HepG2 (cell line): ENCODE results near the gene DLX4. TPM values are rescaled to one million over a fixed set of nuclear protein-coding genes. Genes with fewer than 3 reads are reported as not detected.

Experiments
- ASH2L ChIP-seq: fragments of 300-600, 200-600 bp; sonication (generic); IDR thresholded peaks from 2 replicates; pipeline ENCODE4 v1.7.0; 2017; ENCODE audit warnings: low read depth, mild to moderate bottlenecking, moderate library complexity, mixed read lengths, low read length; ENCODE audit not compliant: insufficient read length
- CREB1 ChIP-seq, 2 experiments: fragments of 450-650 bp in 1 of 2; IDR thresholded peaks; 2 replicates each; pipeline ENCODE4 v1.6.1; 2016 to 2017; ENCODE audit warnings: control low read depth in 1 of 2, mild to moderate bottlenecking in 1 of 2, missing compliant biosample characterization in 1 of 2, missing genetic modification characterization in 1 of 2
- GABPB1 ChIP-seq: IDR thresholded peaks from 2 replicates; pipeline ENCODE4 v1.6.1; 2016; ENCODE audit warnings: mild to moderate bottlenecking, missing genetic modification reagents, moderate library complexity, missing compliant biosample characterization
- NFE2L2 ChIP-seq: fragments of 150-350 bp; IDR thresholded peaks from 2 replicates; pipeline ENCODE4 v1.6.1; 2014; ENCODE audit warnings: low read length
- PCBP1 ChIP-seq: fragments of 200-400 bp; formaldehyde crosslinking; IDR thresholded peaks from 2 replicates; pipeline ENCODE4 v1.6.1; 2017; ENCODE audit warnings: mild to moderate bottlenecking, low read depth, low read length, borderline replicate concordance
- RBAK ChIP-seq: sonication (generic); formaldehyde crosslinking; IDR thresholded peaks from 2 replicates; pipeline ENCODE4 v1.5.1; 2020; ENCODE audit warnings: mild to moderate bottlenecking, missing genetic modification reagents
- RBM39 ChIP-seq: fragments of 200-400 bp; formaldehyde crosslinking; IDR thresholded peaks from one replicate; pipeline ENCODE4 v1.6.1; 2018; ENCODE audit warnings: antibody characterized with exemption, mild to moderate bottlenecking, low read depth, low read length; ENCODE audit not compliant: poor library complexity, severe bottlenecking
- ZMYM3 ChIP-seq: sonication (generic); formaldehyde crosslinking; IDR thresholded peaks from 2 replicates; pipeline ENCODE4 v1.5.1; 2020; ENCODE audit warnings: mild to moderate bottlenecking, missing genetic modification reagents
- ZNF570 ChIP-seq: sonication (generic); formaldehyde crosslinking; IDR thresholded peaks from 2 replicates; pipeline ENCODE4 v1.4.0; 2020; ENCODE audit warnings: mild to moderate bottlenecking, missing genetic modification reagents, borderline replicate concordance
- ZNF605 ChIP-seq: sonication (generic); formaldehyde crosslinking; IDR thresholded peaks from 2 replicates; pipeline ENCODE4 v1.8.0; 2022; ENCODE audit warnings: mild to moderate bottlenecking, missing genetic modification reagents
- ZNF883 ChIP-seq: sonication (generic); formaldehyde crosslinking; IDR thresholded peaks from 2 replicates; pipeline ENCODE4 v1.5.1; 2020; ENCODE audit warnings: mild to moderate bottlenecking, missing genetic modification reagents; ENCODE audit errors: not compliant biosample characterization
- polyA plus RNA-seq, 8 experiments: library from polyadenylated mRNA; depleted of rRNA in 3 of 8; stranded (reverse) in 7 of 8; unstranded in 1 of 8; fragments of >200 nt; fragmentation: Illumina TruSeq in 4 of 8; extraction: Trizol in 4 of 8; gene quantifications; 2 replicates each; pipeline versions ENCODE4 v1.2.1 to v1.2.3, GENCODE V29; 2011 to 2016; ENCODE audit warnings: low read depth in 4 of 8, missing spikeins in 1 of 8, mixed read lengths in 1 of 8; ENCODE audit not compliant: insufficient read depth in 1 of 8
- total RNA-seq, 5 experiments: library from RNA; depleted of rRNA; stranded (reverse); fragments of >200 nt; fragmentation: Illumina TruSeq; extraction: Trizol; gene quantifications; 2 replicates each; pipeline ENCODE4 v1.2.3, GENCODE V29; 2016; ENCODE audit warnings: low read depth in 1 of 5
- TF ChIP-seq, protein P1 (sequence below): fragments of 450-650 bp; IDR thresholded peaks from 2 replicates; pipeline ENCODE4 v1.6.1; 2017; ENCODE audit warnings: mild to moderate bottlenecking
- TF ChIP-seq, protein P2 (sequence below): sonication (generic); formaldehyde crosslinking; IDR thresholded peaks from 2 replicates; pipeline ENCODE4 v1.8.0; 2022; ENCODE audit warnings: low read depth, missing genetic modification reagents
- TF ChIP-seq, protein P3 (sequence below): sonication (generic); formaldehyde crosslinking; IDR thresholded peaks from 2 replicates; pipeline ENCODE4 v1.8.1; 2023; ENCODE audit warnings: mild to moderate bottlenecking, inconsistent platforms, moderate library complexity, missing genetic modification reagents, borderline replicate concordance
- TF ChIP-seq, protein P4 (sequence below): sonication (generic); formaldehyde crosslinking; IDR thresholded peaks from 2 replicates; pipeline ENCODE4 v1.4.0; 2020; ENCODE audit warnings: missing genetic modification reagents
- TF ChIP-seq, protein P5 (sequence below): sonication (generic); formaldehyde crosslinking; conservative IDR thresholded peaks from 2 replicates; pipeline ENCODE4 v1.8.1; 2023; ENCODE audit warnings: missing genetic modification reagents
- TF ChIP-seq, protein P6 (sequence below): sonication (generic); formaldehyde crosslinking; IDR thresholded peaks from 2 replicates; pipeline ENCODE4 v1.4.0; 2020; ENCODE audit warnings: missing genetic modification reagents

Gene DLX4
- total and polyA plus RNA-seq, 2 of the 13 experiments (the other 11 are each of a cell fraction or from before 2014, with no cell fraction given): 0.55 to 2.3 TPM

DNA sequence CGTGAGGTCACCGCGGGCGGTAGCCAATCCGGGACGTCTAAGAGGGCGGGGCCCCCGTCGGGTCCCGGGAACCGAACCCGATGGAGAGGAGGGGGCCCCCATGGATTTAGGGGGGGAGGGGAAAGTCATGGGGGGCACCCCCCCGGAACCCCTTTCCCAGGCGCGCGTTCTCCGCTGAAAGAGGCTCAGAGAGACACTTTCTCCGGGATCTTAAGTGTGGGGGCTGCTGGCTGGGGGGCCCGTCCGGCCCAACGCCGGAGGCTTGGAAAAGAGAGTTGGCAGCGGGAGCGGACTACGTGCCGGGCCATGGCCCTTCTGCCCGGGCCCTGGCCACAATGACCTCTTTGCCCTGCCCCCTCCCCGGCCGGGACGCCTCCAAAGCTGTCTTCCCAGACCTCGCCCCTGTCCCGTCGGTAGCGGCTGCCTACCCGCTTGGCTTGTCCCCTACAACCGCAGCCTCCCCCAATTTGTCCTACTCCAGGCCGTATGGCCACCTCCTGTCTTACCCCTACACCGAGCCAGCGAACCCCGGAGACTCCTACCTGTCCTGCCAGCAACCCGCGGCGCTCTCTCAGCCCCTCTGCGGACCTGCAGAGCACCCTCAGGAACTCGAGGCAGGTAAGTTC, at the start of gene DLX4 (continued):
- TF ChIP-seq, protein P1, sequence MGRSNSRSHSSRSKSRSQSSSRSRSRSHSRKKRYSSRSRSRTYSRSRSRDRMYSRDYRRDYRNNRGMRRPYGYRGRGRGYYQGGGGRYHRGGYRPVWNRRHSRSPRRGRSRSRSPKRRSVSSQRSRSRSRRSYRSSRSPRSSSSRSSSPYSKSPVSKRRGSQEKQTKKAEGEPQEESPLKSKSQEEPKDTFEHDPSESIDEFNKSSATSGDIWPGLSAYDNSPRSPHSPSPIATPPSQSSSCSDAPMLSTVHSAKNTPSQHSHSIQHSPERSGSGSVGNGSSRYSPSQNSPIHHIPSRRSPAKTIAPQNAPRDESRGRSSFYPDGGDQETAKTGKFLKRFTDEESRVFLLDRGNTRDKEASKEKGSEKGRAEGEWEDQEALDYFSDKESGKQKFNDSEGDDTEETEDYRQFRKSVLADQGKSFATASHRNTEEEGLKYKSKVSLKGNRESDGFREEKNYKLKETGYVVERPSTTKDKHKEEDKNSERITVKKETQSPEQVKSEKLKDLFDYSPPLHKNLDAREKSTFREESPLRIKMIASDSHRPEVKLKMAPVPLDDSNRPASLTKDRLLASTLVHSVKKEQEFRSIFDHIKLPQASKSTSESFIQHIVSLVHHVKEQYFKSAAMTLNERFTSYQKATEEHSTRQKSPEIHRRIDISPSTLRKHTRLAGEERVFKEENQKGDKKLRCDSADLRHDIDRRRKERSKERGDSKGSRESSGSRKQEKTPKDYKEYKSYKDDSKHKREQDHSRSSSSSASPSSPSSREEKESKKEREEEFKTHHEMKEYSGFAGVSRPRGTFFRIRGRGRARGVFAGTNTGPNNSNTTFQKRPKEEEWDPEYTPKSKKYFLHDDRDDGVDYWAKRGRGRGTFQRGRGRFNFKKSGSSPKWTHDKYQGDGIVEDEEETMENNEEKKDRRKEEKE: no peak
- peak; percentile 33; the same call in 1 of the 2 replicates for TF ChIP-seq ZNF605 (CRISPR knock-in tag)
- 0 out of 2 replicates have a peak, but pooled peaks have one; percentile 6 for TF ChIP-seq GABPB1 (CRISPR knock-in tag)
- TF ChIP-seq, protein P2, sequence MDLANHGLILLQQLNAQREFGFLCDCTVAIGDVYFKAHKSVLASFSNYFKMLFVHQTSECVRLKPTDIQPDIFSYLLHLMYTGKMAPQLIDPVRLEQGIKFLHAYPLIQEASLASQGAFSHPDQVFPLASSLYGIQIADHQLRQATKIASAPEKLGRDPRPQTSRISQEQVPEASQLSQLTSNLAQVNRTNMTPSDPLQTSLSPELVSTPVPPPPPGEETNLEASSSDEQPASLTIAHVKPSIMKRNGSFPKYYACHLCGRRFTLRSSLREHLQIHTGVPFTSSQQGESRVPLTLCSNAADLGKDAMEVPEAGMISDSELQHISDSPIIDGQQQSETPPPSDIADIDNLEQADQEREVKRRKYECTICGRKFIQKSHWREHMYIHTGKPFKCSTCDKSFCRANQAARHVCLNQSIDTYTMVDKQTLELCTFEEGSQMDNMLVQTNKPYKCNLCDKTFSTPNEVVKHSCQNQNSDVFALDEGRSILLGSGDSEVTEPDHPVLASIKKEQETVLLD: no peak
- TF ChIP-seq, protein P3, sequence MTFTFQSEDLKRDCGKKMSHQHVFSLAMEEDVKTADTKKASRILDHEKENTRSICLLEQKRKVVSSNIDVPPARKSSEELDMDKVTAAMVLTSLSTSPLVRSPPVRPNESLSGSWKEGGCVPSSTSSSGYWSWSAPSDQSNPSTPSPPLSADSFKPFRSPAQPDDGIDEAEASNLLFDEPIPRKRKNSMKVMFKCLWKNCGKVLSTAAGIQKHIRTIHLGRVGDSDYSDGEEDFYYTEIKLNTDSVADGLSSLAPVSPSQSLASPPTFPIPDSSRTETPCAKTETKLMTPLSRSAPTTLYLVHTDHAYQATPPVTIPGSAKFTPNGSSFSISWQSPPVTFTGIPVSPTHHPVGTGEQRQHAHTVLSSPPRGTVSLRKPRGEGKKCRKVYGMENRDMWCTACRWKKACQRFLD (CRISPR knock-in tag): 0 out of 2 replicates have a peak, but pooled peaks have one; percentile 42
- TF ChIP-seq CREB1 (IDR thresholded peaks at IDR 0.05): no peak
- peak; percentile 49; the same call in 1 of the 2 replicates for TF ChIP-seq CREB1 (CRISPR knock-in tag; IDR thresholded peaks at IDR 0.05)
- TF ChIP-seq RBAK: 0 out of 2 replicates have a peak, but pooled peaks have one; percentile 0
- peak; percentile 39 for TF ChIP-seq RBM39
- no peak for TF ChIP-seq ZMYM3 (CRISPR knock-in tag)
- 0 out of 2 replicates have a peak, but pooled peaks have one; percentile 16 for TF ChIP-seq PCBP1
- TF ChIP-seq, protein P4, sequence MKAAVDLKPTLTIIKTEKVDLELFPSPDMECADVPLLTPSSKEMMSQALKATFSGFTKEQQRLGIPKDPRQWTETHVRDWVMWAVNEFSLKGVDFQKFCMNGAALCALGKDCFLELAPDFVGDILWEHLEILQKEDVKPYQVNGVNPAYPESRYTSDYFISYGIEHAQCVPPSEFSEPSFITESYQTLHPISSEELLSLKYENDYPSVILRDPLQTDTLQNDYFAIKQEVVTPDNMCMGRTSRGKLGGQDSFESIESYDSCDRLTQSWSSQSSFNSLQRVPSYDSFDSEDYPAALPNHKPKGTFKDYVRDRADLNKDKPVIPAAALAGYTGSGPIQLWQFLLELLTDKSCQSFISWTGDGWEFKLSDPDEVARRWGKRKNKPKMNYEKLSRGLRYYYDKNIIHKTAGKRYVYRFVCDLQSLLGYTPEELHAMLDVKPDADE: no peak
- TF ChIP-seq ZNF570 (CRISPR knock-in tag): 0 out of 2 replicates have a peak, but pooled peaks have one; percentile 25
- TF ChIP-seq ASH2L: peak; percentile 4
- TF ChIP-seq, protein P5, sequence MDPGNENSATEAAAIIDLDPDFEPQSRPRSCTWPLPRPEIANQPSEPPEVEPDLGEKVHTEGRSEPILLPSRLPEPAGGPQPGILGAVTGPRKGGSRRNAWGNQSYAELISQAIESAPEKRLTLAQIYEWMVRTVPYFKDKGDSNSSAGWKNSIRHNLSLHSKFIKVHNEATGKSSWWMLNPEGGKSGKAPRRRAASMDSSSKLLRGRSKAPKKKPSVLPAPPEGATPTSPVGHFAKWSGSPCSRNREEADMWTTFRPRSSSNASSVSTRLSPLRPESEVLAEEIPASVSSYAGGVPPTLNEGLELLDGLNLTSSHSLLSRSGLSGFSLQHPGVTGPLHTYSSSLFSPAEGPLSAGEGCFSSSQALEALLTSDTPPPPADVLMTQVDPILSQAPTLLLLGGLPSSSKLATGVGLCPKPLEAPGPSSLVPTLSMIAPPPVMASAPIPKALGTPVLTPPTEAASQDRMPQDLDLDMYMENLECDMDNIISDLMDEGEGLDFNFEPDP (CRISPR knock-in tag): peak; percentile 89; the same call in 1 of the 2 replicates
- no peak for TF ChIP-seq NFE2L2
- peak; percentile 31 for TF ChIP-seq ZNF883 (CRISPR knock-in tag)
- TF ChIP-seq, protein P6, sequence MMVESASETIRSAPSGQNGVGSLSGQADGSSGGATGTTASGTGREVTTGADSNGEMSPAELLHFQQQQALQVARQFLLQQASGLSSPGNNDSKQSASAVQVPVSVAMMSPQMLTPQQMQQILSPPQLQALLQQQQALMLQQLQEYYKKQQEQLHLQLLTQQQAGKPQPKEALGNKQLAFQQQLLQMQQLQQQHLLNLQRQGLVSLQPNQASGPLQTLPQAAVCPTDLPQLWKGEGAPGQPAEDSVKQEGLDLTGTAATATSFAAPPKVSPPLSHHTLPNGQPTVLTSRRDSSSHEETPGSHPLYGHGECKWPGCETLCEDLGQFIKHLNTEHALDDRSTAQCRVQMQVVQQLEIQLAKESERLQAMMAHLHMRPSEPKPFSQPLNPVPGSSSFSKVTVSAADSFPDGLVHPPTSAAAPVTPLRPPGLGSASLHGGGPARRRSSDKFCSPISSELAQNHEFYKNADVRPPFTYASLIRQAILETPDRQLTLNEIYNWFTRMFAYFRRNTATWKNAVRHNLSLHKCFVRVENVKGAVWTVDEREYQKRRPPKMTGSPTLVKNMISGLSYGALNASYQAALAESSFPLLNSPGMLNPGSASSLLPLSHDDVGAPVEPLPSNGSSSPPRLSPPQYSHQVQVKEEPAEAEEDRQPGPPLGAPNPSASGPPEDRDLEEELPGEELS: no peak
